Keratinocyte (primary cell): ENCODE measurements around the gene GPLD1. TPM values are rescaled to one million over a fixed set of nuclear protein-coding genes. Genes with fewer than 3 reads are reported as not detected.

ENCODE experiments used
- DNase-seq: peaks from one replicate; pipeline ENCODE4 v3.0.0-alpha.2; 2011; ENCODE audit warnings: low read depth, missing footprints, low spot score
- FAIRE-seq: peaks from 2 replicates; lab custom pipeline; 2011; peaks lifted over from hg19 to GRCh38; lab: Jason Lieb, UNC
- H2AFZ ChIP-seq: 2 replicates; pipeline ENCODE4 v1.6.0; 2012; ENCODE audit warnings: low read length, control low read depth, inconsistent platforms; ENCODE audit not compliant: control insufficient read depth
- H3K27ac ChIP-seq: 2 replicates; pipeline ENCODE4 v1.5.1; 2011; ENCODE audit warnings: low read length; ENCODE audit not compliant: control insufficient read depth, insufficient read depth
- H3K27me3 ChIP-seq: 3 replicates; pipeline ENCODE4 v1.6.0; 2011; ENCODE audit warnings: low read length; ENCODE audit not compliant: control insufficient read depth, insufficient read depth; ENCODE audit errors: extremely low read depth
- H3K36me3 ChIP-seq, 2 experiments: 2 replicates in 1 of 2; 3 replicates in 1 of 2; pipeline ENCODE4 v1.5.1; 2011; ENCODE audit warnings: low read length in 2 of 2, mild to moderate bottlenecking in 1 of 2; ENCODE audit not compliant: control insufficient read depth in 2 of 2, insufficient read depth in 2 of 2; ENCODE audit errors: extremely low read depth in 1 of 2
- H3K4me1 ChIP-seq: 3 replicates; pipeline ENCODE4 v1.5.1; 2011; ENCODE audit warnings: low read length; ENCODE audit not compliant: control insufficient read depth, insufficient read depth; ENCODE audit errors: extremely low read depth
- H3K4me2 ChIP-seq: 3 replicates; pipeline ENCODE4 v1.6.0; 2011; ENCODE audit warnings: low read depth, low read length; ENCODE audit not compliant: control insufficient read depth, insufficient read depth; ENCODE audit errors: extremely low read depth
- H3K4me3 ChIP-seq, 3 experiments: fragments of 200-600 bp in 1 of 3; sonication (generic) in 1 of 3; 2 replicates in 2 of 3; 3 replicates in 1 of 3; pipeline ENCODE4 v1.5.1; 2011 to 2016; ENCODE audit warnings: low read length in 3 of 3, mild to moderate bottlenecking in 3 of 3, control low read depth in 2 of 3, inconsistent platforms in 1 of 3, low read depth in 1 of 3, mixed read lengths in 1 of 3, mixed run types in 1 of 3, moderate library complexity in 1 of 3; ENCODE audit not compliant: control insufficient read depth in 2 of 3, insufficient read depth in 2 of 3; ENCODE audit errors: extremely low read depth in 1 of 3
- H3K79me2 ChIP-seq: 2 replicates; pipeline ENCODE4 v1.6.0; 2012; ENCODE audit warnings: low read length; ENCODE audit not compliant: control insufficient read depth, insufficient read depth
- H3K9ac ChIP-seq: 3 replicates; pipeline ENCODE4 v1.6.0; 2011; ENCODE audit warnings: low read length; ENCODE audit not compliant: control insufficient read depth, insufficient read depth; ENCODE audit errors: extremely low read depth
- H3K9me1 ChIP-seq: 3 replicates; pipeline ENCODE4 v1.6.0; 2011; ENCODE audit warnings: low read length; ENCODE audit not compliant: control insufficient read depth, insufficient read depth; ENCODE audit errors: extremely low read depth
- H3K9me3 ChIP-seq: 2 replicates; pipeline ENCODE4 v1.5.1; 2012; ENCODE audit warnings: low read depth, low read length; ENCODE audit not compliant: control insufficient read depth
- H4K20me1 ChIP-seq: 3 replicates; pipeline ENCODE4 v1.6.0; 2011; ENCODE audit warnings: low read length; ENCODE audit not compliant: control insufficient read depth, insufficient read depth; ENCODE audit errors: extremely low read depth
- EZH2 ChIP-seq: IDR thresholded peaks from one replicate; pipeline ENCODE4 v1.6.1; 2012; ENCODE audit warnings: inconsistent platforms, mild to moderate bottlenecking, low read length, moderate library complexity
- dilution Hi-C: fragments of 300-500 bp; cut with MboI; formaldehyde crosslinking; loops from one replicate; pipeline ENCODE4 v1.7.0; 2020; ENCODE audit warnings: low sequenced_read_pairs; ENCODE audit not compliant: extremely low pct_ligation_motif_present
- polyA plus RNA-seq, 5 experiments: library from polyadenylated mRNA; depleted of rRNA in 3 of 5; stranded (reverse) in 3 of 5; stranded (forward) in 1 of 5; unstranded in 1 of 5; fragments of >200 nt; gene quantifications; 1 replicate in 1 of 5; 2 replicates in 3 of 5; 3 replicates in 1 of 5; pipeline versions ENCODE4 v1.2.1 to v1.2.3, GENCODE V29; 2011 to 2012; ENCODE audit warnings: missing spikeins in 2 of 5, low read depth in 1 of 5, low replicate concordance in 1 of 5
- TF ChIP-seq, protein P1 (sequence below), 3 experiments: IDR thresholded peaks in 1 of 3; conservative IDR thresholded peaks in 1 of 3; optimal IDR thresholded peaks in 1 of 3; 2 replicates in 2 of 3; 3 replicates in 1 of 3; pipeline versions ENCODE3 to v1.5.1; 2011; ENCODE audit warnings: low read length in 3 of 3, mild to moderate bottlenecking in 3 of 3, moderate library complexity in 2 of 3, control low read depth in 1 of 3, inconsistent platforms in 1 of 3; ENCODE audit not compliant: insufficient read depth in 2 of 3; ENCODE audit errors: extremely low read depth in 1 of 3

Gene GPLD1
- polyA plus RNA-seq, 1 donor (not counting 4 experiments of a cell fraction or from before 2014, with no cell fraction given): 0.07 TPM

DNA sequence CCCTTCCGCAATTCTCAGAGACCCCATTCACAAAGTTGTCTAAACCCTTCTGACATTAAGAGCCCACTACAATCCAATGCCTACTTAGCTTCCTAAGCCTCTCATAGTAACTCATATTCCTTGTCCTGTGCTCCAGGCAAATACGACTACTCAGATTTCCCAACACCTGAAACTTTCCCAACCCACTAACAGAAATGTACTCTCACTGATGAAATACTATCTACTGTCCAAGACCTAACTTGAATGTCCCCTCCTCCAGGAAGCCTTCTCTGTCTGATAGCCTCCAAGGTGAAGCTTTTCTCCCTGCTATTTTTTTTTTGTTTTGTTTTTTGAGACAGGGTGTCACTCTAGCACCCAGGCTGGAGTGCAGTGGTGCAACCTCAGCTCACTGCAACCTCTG lies 30.4 kb downstream of the GPLD1 start:
- H3K4me2 ChIP-seq: no peak overlapping the region
- FAIRE-seq: no peak
- H3K9me3 ChIP-seq: no peaks in the 10 kb centered on the region
- no peaks in the 10 kb centered on the region for H3K36me3 ChIP-seq
- dilution Hi-C loops: no loop called here
- no peaks in the 10 kb centered on the region for H3K27me3 ChIP-seq
- no peak overlapping the region for H3K9ac ChIP-seq
- H3K27ac ChIP-seq: no peak overlapping the region
- H3K4me1 ChIP-seq: no peaks in the 10 kb centered on the region
- H3K4me3 ChIP-seq: no peak overlapping the region
- no peak overlapping the region for H2AFZ ChIP-seq
- DNase-seq: no peak
- TF ChIP-seq EZH2: no peak
- TF ChIP-seq, protein P1, sequence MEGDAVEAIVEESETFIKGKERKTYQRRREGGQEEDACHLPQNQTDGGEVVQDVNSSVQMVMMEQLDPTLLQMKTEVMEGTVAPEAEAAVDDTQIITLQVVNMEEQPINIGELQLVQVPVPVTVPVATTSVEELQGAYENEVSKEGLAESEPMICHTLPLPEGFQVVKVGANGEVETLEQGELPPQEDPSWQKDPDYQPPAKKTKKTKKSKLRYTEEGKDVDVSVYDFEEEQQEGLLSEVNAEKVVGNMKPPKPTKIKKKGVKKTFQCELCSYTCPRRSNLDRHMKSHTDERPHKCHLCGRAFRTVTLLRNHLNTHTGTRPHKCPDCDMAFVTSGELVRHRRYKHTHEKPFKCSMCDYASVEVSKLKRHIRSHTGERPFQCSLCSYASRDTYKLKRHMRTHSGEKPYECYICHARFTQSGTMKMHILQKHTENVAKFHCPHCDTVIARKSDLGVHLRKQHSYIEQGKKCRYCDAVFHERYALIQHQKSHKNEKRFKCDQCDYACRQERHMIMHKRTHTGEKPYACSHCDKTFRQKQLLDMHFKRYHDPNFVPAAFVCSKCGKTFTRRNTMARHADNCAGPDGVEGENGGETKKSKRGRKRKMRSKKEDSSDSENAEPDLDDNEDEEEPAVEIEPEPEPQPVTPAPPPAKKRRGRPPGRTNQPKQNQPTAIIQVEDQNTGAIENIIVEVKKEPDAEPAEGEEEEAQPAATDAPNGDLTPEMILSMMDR (optimal IDR thresholded peaks at IDR 0.05 in 1 of 3, IDR thresholded peaks at IDR 0.05 in 1 of 3, conservative IDR thresholded peaks at IDR 0.05 in 1 of 3; ENCODE audit: extremely low read depth in 1 of 3, insufficient read depth in 2 of 3, low read length in 3 of 3): no peak
- no peaks in the 10 kb centered on the region for H4K20me1 ChIP-seq
- no peaks in the 10 kb centered on the region for H3K9me1 ChIP-seq
- no peaks in the 10 kb centered on the region for H3K79me2 ChIP-seq

DNA sequence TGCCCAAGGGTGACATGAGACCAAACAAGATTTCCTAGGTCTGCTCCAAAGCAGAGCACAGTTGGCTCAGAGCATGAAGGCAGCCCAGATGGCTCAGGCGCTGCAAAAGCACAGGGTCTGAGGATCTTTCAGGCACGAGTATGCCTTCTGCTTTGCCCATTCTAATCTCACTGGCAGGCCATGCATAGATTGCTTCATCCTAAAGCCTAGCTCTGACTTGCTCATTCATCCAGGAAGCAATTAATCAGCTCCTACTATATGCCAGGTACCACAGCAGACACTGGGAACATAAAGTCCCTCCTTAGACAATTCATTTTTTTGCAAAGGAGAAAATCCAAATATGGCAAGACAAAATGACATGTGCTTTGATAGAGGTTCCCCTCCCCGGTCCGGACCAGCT lies 31.2 kb downstream of the GPLD1 start:
- Histone ChIP-seq H2AFZ (no peak overlapping the region), H3K9me3 (no peaks in the 10 kb centered on the region), H3K9ac (no peak overlapping the region), H3K4me2 (no peak overlapping the region), H3K79me2 (no peaks in the 10 kb centered on the region), H3K9me1 (no peaks in the 10 kb centered on the region), H3K4me1 (no peaks in the 10 kb centered on the region), H3K4me3 (no peak overlapping the region), H3K27me3 (no peaks in the 10 kb centered on the region), H3K36me3 (no peaks in the 10 kb centered on the region), H3K27ac (no peak overlapping the region), H4K20me1 (no peaks in the 10 kb centered on the region)
- dilution Hi-C loops: no loop called here
- TF ChIP-seq, protein P1 (optimal IDR thresholded peaks at IDR 0.05 in 1 of 3, IDR thresholded peaks at IDR 0.05 in 1 of 3, conservative IDR thresholded peaks at IDR 0.05 in 1 of 3; ENCODE audit: extremely low read depth in 1 of 3, insufficient read depth in 2 of 3, low read length in 3 of 3): no peak
- no peak for TF ChIP-seq EZH2
- DNase-seq (no peak), FAIRE-seq (no peak)
